Measurements from ENCODE around the gene EID2B.

DNA sequence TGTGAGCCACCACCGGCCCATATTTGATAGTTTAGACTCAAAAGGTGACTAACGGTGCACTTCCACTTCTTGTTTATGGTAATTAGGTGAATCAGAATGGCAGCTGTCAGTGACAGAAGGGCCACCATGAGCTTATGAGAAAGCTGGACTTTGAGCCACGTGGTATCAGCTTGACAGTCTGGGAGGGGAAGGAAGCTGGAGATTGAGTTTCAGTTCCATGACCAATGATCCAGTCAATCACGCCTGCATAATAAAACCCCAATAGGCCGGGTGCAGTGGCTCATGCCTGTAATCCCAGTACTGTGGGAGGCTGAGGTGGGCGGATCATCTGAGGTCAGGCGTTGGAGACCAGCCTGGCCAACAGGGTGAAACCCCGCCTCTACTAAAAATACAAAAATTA is 8.2 kb downstream of the EID2B start:
- TF ChIP-seq CTCF (IDR thresholded peaks at IDR 0.05) (no peak), POLR2A (IDR thresholded peaks at IDR 0.05; ENCODE audit: low read depth) (no peak)

Measured in esophagus muscularis mucosa (tissue), 3 donors.